ENCODE measurements around the gene ZNF581.

DNA sequence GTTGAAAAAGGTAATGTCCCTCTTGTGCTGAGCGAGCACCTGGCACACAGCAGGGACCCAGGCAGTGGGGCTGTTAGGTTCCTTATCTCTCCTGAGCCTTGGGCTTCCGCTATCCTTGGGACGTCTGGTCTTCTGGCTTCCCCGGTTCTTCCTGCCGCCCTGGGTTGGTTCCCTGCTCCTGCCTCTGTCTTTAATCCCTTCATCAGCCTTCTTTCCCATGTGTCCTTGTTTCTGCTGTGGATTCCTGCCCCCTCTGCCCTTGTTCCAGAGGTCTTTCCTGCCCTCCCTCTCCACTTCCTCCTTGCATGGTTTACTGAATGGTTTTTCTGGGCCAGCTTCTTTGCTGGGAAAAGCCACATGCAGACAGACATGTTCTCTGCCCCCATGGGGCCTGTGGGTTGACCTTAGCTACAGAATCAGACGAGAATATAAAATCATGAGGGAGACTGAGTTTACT, 34.2 kb downstream of the ZNF581 start:
- TF ChIP-seq CTCF (IDR thresholded peaks at IDR 0.05), result no peak
- no peak for TF ChIP-seq POLR2A (IDR thresholded peaks at IDR 0.05)

Data from esophagus squamous epithelium (tissue), 4 donors.